A549 (cell line): ENCODE results near the gene KCNH2.

Source experiments
- CBX8 ChIP-seq: fragments of 200-600 bp; sonication (generic); IDR thresholded peaks from 2 replicates; pipeline ENCODE4 v1.6.1; 2016
- CEBPB ChIP-seq, 2 experiments: fragments of >200 bp in 1 of 2; sonication (Bioruptor Twin) in 1 of 2; formaldehyde crosslinking in 1 of 2; IDR thresholded peaks; 2 replicates each; pipeline ENCODE4 v1.6.1; 2012 to 2016
- CTCF ChIP-seq: fragments of >200 bp; sonication (Bioruptor Twin); formaldehyde crosslinking; IDR thresholded peaks from 3 replicates; pipeline ENCODE4 v1.5.1; 2016
- E2F6 ChIP-seq: IDR thresholded peaks from 2 replicates; pipeline ENCODE4 v1.6.1; 2012; ENCODE audit warnings: low read depth, borderline replicate concordance
- FOSL2 ChIP-seq, 2 experiments: fragments of 450-650 bp in 1 of 2; fragments of >200 bp in 1 of 2; sonication (Bioruptor Twin) in 1 of 2; formaldehyde crosslinking; IDR thresholded peaks; 2 replicates each; pipeline versions ENCODE4 v1.5.0 to v1.6.1; 2016 to 2020; ENCODE audit warnings: mild to moderate bottlenecking in 1 of 2, moderate library complexity in 1 of 2
- FOXS1 ChIP-seq: fragments of 250-450 bp; sonication (Bioruptor Pico); IDR thresholded peaks from 2 replicates; pipeline ENCODE4 v1.5.0; 2020; ENCODE audit warnings: mild to moderate bottlenecking, moderate library complexity
- MAX ChIP-seq: IDR thresholded peaks from 2 replicates; pipeline ENCODE4 v1.6.1; 2012
- NPAS2 ChIP-seq: fragments of 250-450 bp; sonication (Bioruptor Pico); IDR thresholded peaks from 2 replicates; pipeline ENCODE4 v1.8.0; 2022; ENCODE audit warnings: mild to moderate bottlenecking, moderate library complexity, borderline replicate concordance
- PBX3 ChIP-seq: IDR thresholded peaks from 2 replicates; pipeline ENCODE4 v1.6.1; 2012
- PHF8 ChIP-seq: fragments of 200-600 bp; sonication (generic); IDR thresholded peaks from 2 replicates; pipeline ENCODE4 v1.6.1; 2016; ENCODE audit warnings: low read depth, mild to moderate bottlenecking, antibody characterized with exemption, moderate library complexity, borderline replicate concordance
- RAD21 ChIP-seq, 2 experiments: fragments of >200 bp in 1 of 2; sonication (Bioruptor Twin) in 1 of 2; formaldehyde crosslinking in 1 of 2; IDR thresholded peaks in 1 of 2; conservative IDR thresholded peaks in 1 of 2; 2 replicates in 1 of 2; 3 replicates in 1 of 2; pipeline ENCODE4 v1.6.1; 2012 to 2018; ENCODE audit warnings: inconsistent platforms in 1 of 2
- REST ChIP-seq: fragments of 200-600 bp; sonication (generic); IDR thresholded peaks from 2 replicates; pipeline ENCODE4 v1.6.1; 2016; ENCODE audit warnings: antibody characterized with exemption, mild to moderate bottlenecking, moderate library complexity
- USF2 ChIP-seq: fragments of 450-650 bp; IDR thresholded peaks from 2 replicates; pipeline ENCODE4 v1.6.1; 2014; ENCODE audit warnings: antibody characterized with exemption
- ZFP36 ChIP-seq: fragments of 450-650 bp; IDR thresholded peaks from 2 replicates; pipeline ENCODE4 v1.6.1; 2014; ENCODE audit warnings: borderline replicate concordance; ENCODE audit not compliant: partially characterized antibody

GRCh38 chr7:151025924-151026671, 48.0 kb upstream of the KCNH2 start:
- TF ChIP-seq FOSL2 (IDR thresholded peaks at IDR 0.05) (no peak), FOSL2 (CRISPR knock-in tag; IDR thresholded peaks at IDR 0.05) (0 out of 2 replicates have a peak, but pooled peaks have one; percentile 21), CTCF (no peak), FOXS1 (no peak), NPAS2 (CRISPR knock-in tag) (no peak), PBX3 (no peak), CBX8 (no peak), CEBPB (IDR thresholded peaks at IDR 0.05) (no peak), USF2 (no peak), ZFP36 (no peak), E2F6 (no peak), REST (no peak), PHF8 (no peak), RAD21 (conservative IDR thresholded peaks at IDR 0.05 in 1 of 2, IDR thresholded peaks at IDR 0.05 in 1 of 2) (no peak), MAX (no peak)
